ENCODE results near the gene C12orf50.

Gene C12orf50

DNA sequence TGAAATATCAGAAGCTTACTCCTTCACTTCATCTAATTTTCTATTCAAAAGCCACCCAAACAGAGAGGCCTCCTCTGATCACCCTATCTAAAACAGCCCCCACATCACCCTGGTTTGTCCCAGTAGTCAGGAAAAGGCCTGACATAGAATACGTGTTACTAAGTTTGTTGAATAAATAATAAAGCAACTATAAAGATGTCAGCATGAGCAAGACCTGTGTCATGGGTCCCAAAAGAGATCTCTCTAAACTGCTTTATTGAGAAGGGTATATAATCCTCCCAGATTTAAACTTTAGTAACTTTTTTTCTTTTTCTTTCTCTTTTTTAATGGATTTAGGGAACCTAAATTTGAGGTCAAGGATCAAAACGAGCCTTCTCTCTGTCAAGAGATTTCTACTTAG is 27.4 kb upstream of the C12orf50 start:
- no peak overlapping the region for H3K4me3 ChIP-seq (ENCODE audit: control insufficient read depth, low read depth, low read length)
- TF ChIP-seq, protein P1, sequence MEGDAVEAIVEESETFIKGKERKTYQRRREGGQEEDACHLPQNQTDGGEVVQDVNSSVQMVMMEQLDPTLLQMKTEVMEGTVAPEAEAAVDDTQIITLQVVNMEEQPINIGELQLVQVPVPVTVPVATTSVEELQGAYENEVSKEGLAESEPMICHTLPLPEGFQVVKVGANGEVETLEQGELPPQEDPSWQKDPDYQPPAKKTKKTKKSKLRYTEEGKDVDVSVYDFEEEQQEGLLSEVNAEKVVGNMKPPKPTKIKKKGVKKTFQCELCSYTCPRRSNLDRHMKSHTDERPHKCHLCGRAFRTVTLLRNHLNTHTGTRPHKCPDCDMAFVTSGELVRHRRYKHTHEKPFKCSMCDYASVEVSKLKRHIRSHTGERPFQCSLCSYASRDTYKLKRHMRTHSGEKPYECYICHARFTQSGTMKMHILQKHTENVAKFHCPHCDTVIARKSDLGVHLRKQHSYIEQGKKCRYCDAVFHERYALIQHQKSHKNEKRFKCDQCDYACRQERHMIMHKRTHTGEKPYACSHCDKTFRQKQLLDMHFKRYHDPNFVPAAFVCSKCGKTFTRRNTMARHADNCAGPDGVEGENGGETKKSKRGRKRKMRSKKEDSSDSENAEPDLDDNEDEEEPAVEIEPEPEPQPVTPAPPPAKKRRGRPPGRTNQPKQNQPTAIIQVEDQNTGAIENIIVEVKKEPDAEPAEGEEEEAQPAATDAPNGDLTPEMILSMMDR (conservative IDR thresholded peaks at IDR 0.05; ENCODE audit: control insufficient read depth, insufficient read depth, low read depth, low read length) = no peak
- no peak for DNase-seq (ENCODE audit: low read depth)

DNA sequence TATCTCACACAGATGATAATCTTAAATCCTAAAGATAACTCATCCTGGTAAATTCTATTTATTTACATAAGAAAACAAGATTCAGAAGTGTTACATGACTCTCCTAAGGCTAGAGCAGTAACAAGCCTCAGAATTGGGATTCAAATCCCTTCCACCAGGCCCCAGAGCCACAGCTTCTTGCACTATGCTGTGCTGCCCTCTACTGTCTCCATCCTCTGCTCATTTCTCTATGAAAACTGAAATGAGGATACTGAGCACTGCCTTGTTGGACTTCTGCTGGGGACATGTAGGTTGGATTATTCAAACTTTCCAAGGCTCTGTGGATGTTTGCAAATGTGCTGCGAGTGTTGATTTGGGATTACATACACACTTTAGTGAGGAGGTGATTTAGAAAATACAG is 23.5 kb upstream of the C12orf50 start:
- no peak overlapping the region for H3K4me3 ChIP-seq (ENCODE audit: control insufficient read depth, low read depth, low read length)
- DNase-seq (ENCODE audit: low read depth) = peak; percentile 52
- TF ChIP-seq, protein P1 (conservative IDR thresholded peaks at IDR 0.05; ENCODE audit: control insufficient read depth, insufficient read depth, low read depth, low read length) = peak; percentile 62

GRCh38 chr12:88044035-88044434 is 14.8 kb upstream of the C12orf50 start:
- TF ChIP-seq, protein P1 (conservative IDR thresholded peaks at IDR 0.05; ENCODE audit: control insufficient read depth, insufficient read depth, low read depth, low read length) = no peak
- H3K4me3 ChIP-seq (ENCODE audit: control insufficient read depth, low read depth, low read length) = no peak overlapping the region

GRCh38 chr12:88037770-88038169 is 8.6 kb upstream of the C12orf50 start:
- DNase-seq (ENCODE audit: low read depth) = no peak
- no peak overlapping the region for H3K4me3 ChIP-seq (ENCODE audit: control insufficient read depth, low read depth, low read length)
- TF ChIP-seq, protein P1 (conservative IDR thresholded peaks at IDR 0.05; ENCODE audit: control insufficient read depth, insufficient read depth, low read depth, low read length) = no peak

More at GRCh38 chr12:88044035-88044434, 14.8 kb upstream of the C12orf50 start:
- no peak for DNase-seq (ENCODE audit: low read depth)

- TF ChIP-seq, protein P1 (conservative IDR thresholded peaks at IDR 0.05; ENCODE audit: control insufficient read depth, insufficient read depth, low read depth, low read length) = no peak
- H3K4me3 ChIP-seq (ENCODE audit: control insufficient read depth, low read depth, low read length) = peak overlapping the region; percentile 82
- peak; percentile 74 for DNase-seq (ENCODE audit: low read depth)
These were observed 7.3 kb upstream of the C12orf50 start for GRCh38 chr12:88036353-88036965.

DNA sequence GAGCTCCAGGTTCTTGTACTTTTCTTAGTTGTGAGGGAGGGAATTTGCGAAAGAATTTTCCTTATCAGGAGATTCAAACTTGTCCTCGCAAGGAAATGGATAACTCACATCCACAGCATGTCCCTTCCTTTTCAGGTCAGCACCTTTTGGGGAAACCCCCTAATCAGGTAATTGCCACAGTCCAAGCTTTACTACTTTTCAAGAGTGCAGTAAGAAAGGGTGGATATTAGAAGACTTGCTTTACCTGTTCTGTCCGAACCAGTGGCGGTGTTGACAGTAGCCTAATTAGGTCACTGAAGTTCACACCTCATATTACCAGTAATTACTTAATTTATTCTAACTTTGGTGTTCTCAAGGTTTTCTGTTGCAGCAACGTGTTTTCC is 6.7 kb upstream of the C12orf50 start:
- peak overlapping the region; percentile 82 for H3K4me3 ChIP-seq (ENCODE audit: control insufficient read depth, low read depth, low read length)
- TF ChIP-seq, protein P1 (conservative IDR thresholded peaks at IDR 0.05; ENCODE audit: control insufficient read depth, insufficient read depth, low read depth, low read length) = no peak
- DNase-seq (ENCODE audit: low read depth) = no peak
